WERI-Rb-1 (cell line): ENCODE measurements around the gene UMPS.

Experiments
- DNase-seq: peaks from one replicate; pipeline ENCODE4 v3.0.0-alpha.2; 2020
- H3K27ac ChIP-seq: fragments of 250-450 bp; sonication (Bioruptor Pico); 2 replicates; pipeline ENCODE4 v1.5.1; 2020; ENCODE audit warnings: mild to moderate bottlenecking, moderate library complexity
- H3K27me3 ChIP-seq: fragments of 250-450 bp; sonication (Bioruptor Pico); 2 replicates; pipeline ENCODE4 v1.5.1; 2021; ENCODE audit warnings: mild to moderate bottlenecking, low read depth, moderate library complexity; ENCODE audit not compliant: insufficient read depth, severe bottlenecking
- H3K36me3 ChIP-seq: fragments of 250-450 bp; sonication (Bioruptor Pico); 2 replicates; pipeline ENCODE4 v1.5.1; 2020; ENCODE audit warnings: mild to moderate bottlenecking, moderate library complexity
- H3K4me3 ChIP-seq: 2 replicates; pipeline ENCODE4 v1.5.1; 2011; ENCODE audit warnings: low read depth, mild to moderate bottlenecking, control low read depth, low read length
- H3K9me3 ChIP-seq: fragments of 250-450 bp; sonication (Bioruptor Pico); 2 replicates; pipeline ENCODE4 v1.5.1; 2021; ENCODE audit warnings: mild to moderate bottlenecking, moderate library complexity; ENCODE audit not compliant: severe bottlenecking
- TF ChIP-seq, protein P1 (sequence below): IDR thresholded peaks from 2 replicates; pipeline ENCODE4 v1.5.1; 2011; ENCODE audit warnings: low read depth, mild to moderate bottlenecking, control low read depth, inconsistent platforms, low read length

UMPS gene

DNA sequence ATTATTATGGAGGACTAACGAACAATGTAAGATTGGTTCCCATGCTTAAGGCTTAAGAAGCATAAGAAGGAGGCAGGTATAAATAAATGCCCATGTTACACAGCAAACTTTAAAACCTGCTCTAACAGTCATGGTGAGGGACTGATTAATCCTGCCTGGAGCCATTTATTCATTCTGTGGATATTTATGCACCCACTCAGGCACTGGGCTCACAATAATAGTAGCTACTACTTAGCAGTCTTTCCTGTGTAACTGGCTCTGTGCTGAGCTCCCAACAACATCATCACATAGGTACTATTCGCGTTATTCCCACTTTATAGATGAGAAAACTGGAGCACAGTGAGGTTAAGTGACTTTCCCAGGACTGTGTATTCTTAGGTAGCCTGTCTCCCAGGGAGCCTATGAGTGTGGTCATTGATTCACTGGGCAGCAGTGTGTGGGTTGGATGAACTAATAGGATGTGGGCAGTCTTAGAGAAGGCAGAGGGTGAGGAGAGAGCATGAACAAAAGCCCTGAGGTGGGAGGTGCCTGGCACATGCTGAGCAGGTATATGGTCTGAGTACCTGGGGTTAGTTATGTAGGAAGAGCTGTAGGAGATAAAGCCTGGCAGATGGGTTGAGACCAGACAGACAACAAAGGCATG is 44.1 kb upstream of the UMPS start:
- TF ChIP-seq, protein P1, sequence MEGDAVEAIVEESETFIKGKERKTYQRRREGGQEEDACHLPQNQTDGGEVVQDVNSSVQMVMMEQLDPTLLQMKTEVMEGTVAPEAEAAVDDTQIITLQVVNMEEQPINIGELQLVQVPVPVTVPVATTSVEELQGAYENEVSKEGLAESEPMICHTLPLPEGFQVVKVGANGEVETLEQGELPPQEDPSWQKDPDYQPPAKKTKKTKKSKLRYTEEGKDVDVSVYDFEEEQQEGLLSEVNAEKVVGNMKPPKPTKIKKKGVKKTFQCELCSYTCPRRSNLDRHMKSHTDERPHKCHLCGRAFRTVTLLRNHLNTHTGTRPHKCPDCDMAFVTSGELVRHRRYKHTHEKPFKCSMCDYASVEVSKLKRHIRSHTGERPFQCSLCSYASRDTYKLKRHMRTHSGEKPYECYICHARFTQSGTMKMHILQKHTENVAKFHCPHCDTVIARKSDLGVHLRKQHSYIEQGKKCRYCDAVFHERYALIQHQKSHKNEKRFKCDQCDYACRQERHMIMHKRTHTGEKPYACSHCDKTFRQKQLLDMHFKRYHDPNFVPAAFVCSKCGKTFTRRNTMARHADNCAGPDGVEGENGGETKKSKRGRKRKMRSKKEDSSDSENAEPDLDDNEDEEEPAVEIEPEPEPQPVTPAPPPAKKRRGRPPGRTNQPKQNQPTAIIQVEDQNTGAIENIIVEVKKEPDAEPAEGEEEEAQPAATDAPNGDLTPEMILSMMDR: no peak
- no peaks in the 10 kb centered on the region for H3K9me3 ChIP-seq
- no peaks in the 10 kb centered on the region for H3K27me3 ChIP-seq
- no peak overlapping the region for H3K4me3 ChIP-seq
- H3K27ac ChIP-seq: no peak overlapping the region
- no peaks in the 10 kb centered on the region for H3K36me3 ChIP-seq
- no peak for DNase-seq

DNA sequence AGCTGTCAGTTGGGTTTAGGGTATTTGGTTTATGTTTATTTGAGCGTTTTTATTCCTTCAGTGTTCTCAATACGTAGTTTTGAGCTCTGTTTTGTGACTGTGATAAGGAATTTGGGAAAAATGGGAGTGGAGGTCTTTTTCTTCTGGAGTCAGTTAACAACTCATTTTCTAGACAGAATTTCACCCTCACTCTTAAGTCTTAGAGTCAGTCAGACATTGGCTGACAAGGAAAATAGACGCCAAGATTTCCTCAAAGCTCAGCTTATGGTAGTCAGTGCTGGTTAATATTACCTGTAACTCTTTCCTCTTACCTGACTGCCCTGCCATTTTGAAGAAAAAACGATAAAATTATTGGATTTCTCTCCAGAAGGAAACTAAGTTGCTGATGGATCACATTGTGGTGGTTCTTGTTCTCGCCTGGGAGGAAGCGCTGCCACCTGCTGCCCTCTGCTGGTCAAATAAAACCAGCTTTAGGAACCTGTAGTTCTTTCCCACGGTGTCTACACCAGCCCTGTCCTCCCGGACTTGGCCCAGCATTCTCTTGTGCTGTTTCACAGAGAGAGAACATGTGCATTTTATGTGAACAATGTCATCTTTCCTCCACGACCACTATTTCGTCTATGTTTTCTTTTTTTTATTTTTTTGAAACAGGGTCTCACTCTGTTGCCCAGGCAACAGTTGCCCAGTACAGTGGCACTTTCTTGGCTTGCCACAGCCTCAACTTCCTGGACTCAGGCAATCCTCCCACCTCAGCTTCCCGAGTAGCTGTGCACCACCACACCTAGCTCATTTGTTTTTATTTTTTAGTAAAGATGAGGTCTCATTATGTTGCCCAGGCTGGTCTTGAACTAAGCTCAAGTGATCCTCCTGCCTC is 41.4 kb upstream of the UMPS start:
- H3K4me3 ChIP-seq: no peak overlapping the region
- H3K9me3 ChIP-seq: no peaks in the 10 kb centered on the region
- peak; percentile 77 for DNase-seq
- H3K27me3 ChIP-seq: no peaks in the 10 kb centered on the region
- H3K27ac ChIP-seq: no peak overlapping the region
- TF ChIP-seq, protein P1: peak; percentile 78
- H3K36me3 ChIP-seq: no peaks in the 10 kb centered on the region

DNA sequence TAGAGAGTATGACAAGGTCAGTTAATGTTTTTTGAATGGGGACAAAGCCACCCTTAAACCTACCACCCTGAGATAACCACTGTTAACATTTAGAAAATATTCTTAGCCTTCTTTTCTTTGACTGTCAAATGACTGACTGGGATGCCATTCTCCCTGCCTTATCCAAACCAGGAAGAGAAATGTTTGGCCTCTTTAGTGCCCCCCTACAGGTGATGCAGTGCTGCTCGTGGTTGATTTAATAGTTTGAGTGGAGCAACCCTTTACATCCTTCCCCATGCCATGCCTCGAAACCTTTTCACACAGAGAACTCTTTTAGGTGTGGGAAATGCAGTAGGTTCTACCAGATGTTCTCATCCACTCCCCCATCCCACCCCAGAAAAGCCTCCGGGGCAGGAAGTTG is 38.7 kb upstream of the UMPS start:
- H3K4me3 ChIP-seq: no peak overlapping the region
- H3K9me3 ChIP-seq: no peaks in the 10 kb centered on the region
- H3K27ac ChIP-seq: no peak overlapping the region
- H3K27me3 ChIP-seq: no peaks in the 10 kb centered on the region
- no peaks in the 10 kb centered on the region for H3K36me3 ChIP-seq
- DNase-seq: no peak
- TF ChIP-seq, protein P1: no peak

DNA sequence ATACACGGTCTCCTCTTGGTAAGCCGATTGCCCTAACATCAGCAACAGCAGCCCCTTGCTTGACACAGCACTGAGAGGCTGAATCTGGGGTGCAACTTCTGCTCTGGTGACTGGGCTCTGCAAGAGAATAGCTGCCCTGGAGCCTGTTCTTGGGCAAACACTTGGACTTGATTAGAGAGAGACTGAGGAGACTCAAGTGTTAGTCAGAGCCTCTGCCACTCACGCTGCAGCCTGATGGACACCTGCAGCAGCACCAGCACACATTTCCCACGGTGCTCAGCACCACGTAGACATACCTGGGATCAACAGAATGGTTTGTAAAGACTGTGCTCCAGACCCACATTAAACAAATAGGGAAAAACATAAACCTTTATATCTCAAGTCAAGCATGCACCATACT is 35.8 kb upstream of the UMPS start:
- Histone ChIP-seq H3K36me3 (peaks cover 3% of the 10 kb centered on the region; the same call in 1 of the 2 replicates), H3K4me3 (no peak overlapping the region), H3K27ac (no peak overlapping the region), H3K9me3 (no peaks in the 10 kb centered on the region), H3K27me3 (no peaks in the 10 kb centered on the region)
- TF ChIP-seq, protein P1: no peak
- DNase-seq: no peak

DNA sequence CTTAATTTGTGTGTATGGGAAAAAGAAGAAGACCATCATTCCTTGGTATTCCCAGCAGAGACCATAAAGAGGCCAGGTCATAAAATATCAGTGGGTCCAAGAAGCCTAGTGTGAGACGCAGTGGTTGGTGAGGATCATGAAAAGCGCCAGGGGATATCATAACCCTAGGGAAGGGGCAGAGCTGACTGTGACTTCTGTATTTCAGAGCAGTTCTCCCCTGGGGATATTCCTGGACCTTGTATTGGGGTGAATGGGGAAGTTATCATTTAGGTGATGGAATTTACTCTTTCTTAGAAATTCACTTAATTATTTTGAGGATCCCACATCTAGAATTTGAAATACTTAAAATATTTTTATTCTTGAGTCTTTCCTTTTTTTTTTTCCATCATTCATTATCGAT is 34.9 kb upstream of the UMPS start:
- Histone ChIP-seq H3K27ac (no peak overlapping the region), H3K36me3 (peaks cover 3% of the 10 kb centered on the region; the same call in 1 of the 2 replicates), H3K9me3 (no peaks in the 10 kb centered on the region), H3K4me3 (no peak overlapping the region), H3K27me3 (no peaks in the 10 kb centered on the region)
- DNase-seq: no peak
- TF ChIP-seq, protein P1: no peak
